DMS53 (cell line): ENCODE measurements around the gene ORC6.
"Not testable (repeated sequence)": the region's sequence is repeated elsewhere in the genome, so short reads cannot be mapped to it uniquely, and the experiment has no call there.

Experiments
- DNase-seq: peaks from one replicate; lab custom pipeline; 2025; lab: John Stamatoyannopoulos, UW

ORC6 gene

GRCh38 chr16:46689365-46690280 lies at the start of gene ORC6:
ORC6 (plus strand) TSS chr16:46689659; CDS start chr16:46689706, 47 bp downstream.
- peak; percentile 99 for DNase-seq

- DNase-seq: peak; percentile 13
Observed at GRCh38 chr16:46648656-46649055, 40.8 kb upstream of the ORC6 start.

- DNase-seq: no peak
Observed at GRCh38 chr16:46649588-46650253, 39.7 kb upstream of the ORC6 start.

- peak; percentile 13 for DNase-seq
Observed at GRCh38 chr16:46650254-46650623, 39.2 kb upstream of the ORC6 start.

GRCh38 chr16:46651305-46651704 lies 38.2 kb upstream of the ORC6 start:
- no peak for DNase-seq

- no peak for DNase-seq
Observed at GRCh38 chr16:46658925-46659324, 30.5 kb upstream of the ORC6 start.

- DNase-seq: no peak
Observed at GRCh38 chr16:46662123-46662522, 27.3 kb upstream of the ORC6 start.

- peak; percentile 83 for DNase-seq
Observed at GRCh38 chr16:46673320-46674013, 16.0 kb upstream of the ORC6 start.

GRCh38 chr16:46677943-46678342 lies 11.5 kb upstream of the ORC6 start:
- not testable (repeated sequence) for DNase-seq

- DNase-seq: not testable (repeated sequence)
Observed at GRCh38 chr16:46681867-46682266, 7.6 kb upstream of the ORC6 start.

- DNase-seq: no peak
Observed at GRCh38 chr16:46686815-46687473, 2.5 kb upstream of the ORC6 start.

- DNase-seq: no peak
Observed at GRCh38 chr16:46687486-46687885, 2.0 kb upstream of the ORC6 start.

- no peak for DNase-seq
Observed at GRCh38 chr16:46688101-46688653, 1.3 kb upstream of the ORC6 start.

GRCh38 chr16:46688654-46689364 lies 650 bp upstream of the ORC6 start, which contains the start of gene VPS35:
VPS35 (minus strand) TSS chr16:46689178; CDS start chr16:46689133, 45 bp downstream.
- peak; percentile 99 for DNase-seq

GRCh38 chr16:46690281-46691178 lies 1.1 kb downstream of the ORC6 start:
- peak; percentile 36 for DNase-seq

- no peak for DNase-seq
Observed at GRCh38 chr16:46691726-46692125, 2.3 kb downstream of the ORC6 start.

- DNase-seq: peak; percentile 52
Observed at GRCh38 chr16:46693598-46693997, 4.1 kb downstream of the ORC6 start.

- DNase-seq: no peak
Observed at GRCh38 chr16:46695937-46696336, 6.5 kb downstream of the ORC6 start.

GRCh38 chr16:46696957-46697356 lies 7.5 kb downstream of the ORC6 start:
- DNase-seq: no peak

- no peak for DNase-seq
Observed at GRCh38 chr16:46700048-46700447, 10.6 kb downstream of the ORC6 start.
